ENCODE results near the gene UIMC1.

DNA sequence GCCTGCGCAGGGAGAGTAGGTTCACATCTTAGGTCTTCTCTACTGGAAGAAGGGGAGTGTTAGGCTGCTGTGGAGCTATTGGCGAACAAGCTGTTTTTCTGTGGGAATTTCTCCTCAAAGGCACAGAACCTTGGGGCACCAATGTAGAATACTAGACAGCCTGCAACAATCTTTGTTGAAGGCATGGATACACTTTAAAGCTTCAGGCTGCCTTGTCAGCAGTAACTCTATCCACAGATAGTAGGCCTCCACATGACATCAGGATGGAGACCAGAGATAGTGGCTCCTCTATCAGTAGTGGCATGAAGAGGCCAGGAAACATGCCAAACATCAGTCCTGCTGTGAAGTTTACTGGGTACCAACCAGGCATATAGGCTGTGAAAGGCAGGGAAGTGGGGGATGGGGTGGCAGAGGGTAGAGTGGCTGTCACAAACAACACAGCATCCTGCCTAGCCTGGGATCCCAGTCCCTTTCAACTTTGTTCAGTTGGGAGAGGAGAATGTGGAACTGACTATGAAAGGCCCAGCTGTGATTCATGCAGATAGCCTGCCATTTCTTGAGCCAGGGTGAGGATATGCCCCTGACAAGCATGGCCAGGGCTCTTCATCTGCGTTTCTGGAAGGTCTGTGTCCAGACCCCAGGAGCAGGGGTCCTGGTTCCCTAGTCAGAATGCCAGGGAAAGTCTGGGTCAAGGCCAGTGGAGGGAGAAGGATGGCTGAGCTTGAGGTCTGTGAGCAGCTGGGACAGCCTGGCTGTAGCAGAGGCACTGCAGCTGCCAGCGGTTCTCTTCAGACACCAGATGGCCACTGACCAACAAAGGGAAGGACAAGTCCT is 106.4 kb downstream of the UIMC1 start:
- no peak for TF ChIP-seq CTCF (IDR thresholded peaks at IDR 0.05; ENCODE audit: insufficient read depth, low read length, poor library complexity, severe bottlenecking)
- TF ChIP-seq EZH2phosphoT487 (conservative IDR thresholded peaks at IDR 0.05; ENCODE audit: low read length): no peak

All from SU-DHL-6 (cell line).